BJ (cell line): ENCODE results near the gene C14orf180. TPM values are rescaled to one million over a fixed set of nuclear protein-coding genes. Genes with fewer than 3 reads are reported as not detected.

Source experiments
- CTCF ChIA-PET: fragments of 350-600 bp; formaldehyde crosslinking; extraction: SDS; loops from one replicate; lab custom pipeline; 2021; ENCODE audit warnings: antibody characterized with exemption, inconsistent platforms; lab: Yijun Ruan, JAX
- POLR2A ChIA-PET: fragments of 300-600 bp; sonication (Branson Sonifier 250); formaldehyde crosslinking; extraction: SDS; loops from one replicate; lab custom pipeline; 2021; ENCODE audit warnings: antibody characterized with exemption; lab: Charles Lee
- DNase-seq: peaks from one replicate; pipeline ENCODE4 v3.0.0-alpha.2; 2011; ENCODE audit warnings: low read depth
- H3K27me3 ChIP-seq: 2 replicates; pipeline ENCODE4 v1.6.0; 2011; ENCODE audit warnings: low read length; ENCODE audit not compliant: control insufficient read depth, insufficient read depth
- H3K36me3 ChIP-seq: 2 replicates; pipeline ENCODE4 v1.5.1; 2011; ENCODE audit warnings: low read length; ENCODE audit not compliant: control insufficient read depth, insufficient read depth
- H3K4me3 ChIP-seq: 2 replicates; pipeline ENCODE4 v1.5.1; 2011; ENCODE audit warnings: low read depth, mild to moderate bottlenecking, control low read depth, low read length
- polyA plus RNA-seq: library from polyadenylated mRNA; depleted of rRNA; stranded (reverse); fragments of >200 nt; gene quantifications from 2 replicates; pipeline ENCODE4 v1.2.3, GENCODE V29; 2011
- TF ChIP-seq, protein P1 (sequence below): IDR thresholded peaks from 2 replicates; pipeline ENCODE4 v1.5.1; 2011; ENCODE audit warnings: low read depth, mild to moderate bottlenecking, control low read depth, inconsistent platforms, low read length, moderate library complexity; ENCODE audit not compliant: insufficient read depth

Gene C14orf180
- polyA plus RNA-seq, 1 experiment: not detected

DNA sequence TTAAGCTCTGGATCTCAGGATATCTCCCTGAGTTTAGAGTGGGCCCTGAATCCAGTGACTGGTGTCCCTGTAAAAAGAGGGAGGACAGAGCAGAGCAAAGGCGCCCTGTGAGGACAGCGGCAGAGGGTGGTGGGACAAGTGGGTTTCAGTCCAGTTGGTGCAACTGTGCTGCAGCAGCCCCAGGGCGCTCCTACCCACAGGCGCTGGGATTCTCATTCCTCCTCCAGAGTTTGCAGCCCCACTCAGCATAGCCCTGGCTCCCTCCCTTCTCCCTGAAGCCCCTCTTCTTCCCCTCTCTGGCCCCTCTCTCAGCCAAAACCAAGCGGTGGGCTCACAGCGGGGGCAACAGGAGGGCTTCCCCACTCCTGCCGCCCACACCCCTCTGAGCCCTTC lies 23.4 kb downstream of the C14orf180 start:
- no peak for DNase-seq
- ChIA-PET CTCF (interaction anchor here (1.5 kb wide), 1 partner anchor 9 kb away, joined by 3 read pairs; no protein-coding TSS in a partner anchor), POLR2A (no interaction called here)
- H3K27me3 ChIP-seq: peaks cover 2% of the 10 kb centered on the region
- TF ChIP-seq, protein P1, sequence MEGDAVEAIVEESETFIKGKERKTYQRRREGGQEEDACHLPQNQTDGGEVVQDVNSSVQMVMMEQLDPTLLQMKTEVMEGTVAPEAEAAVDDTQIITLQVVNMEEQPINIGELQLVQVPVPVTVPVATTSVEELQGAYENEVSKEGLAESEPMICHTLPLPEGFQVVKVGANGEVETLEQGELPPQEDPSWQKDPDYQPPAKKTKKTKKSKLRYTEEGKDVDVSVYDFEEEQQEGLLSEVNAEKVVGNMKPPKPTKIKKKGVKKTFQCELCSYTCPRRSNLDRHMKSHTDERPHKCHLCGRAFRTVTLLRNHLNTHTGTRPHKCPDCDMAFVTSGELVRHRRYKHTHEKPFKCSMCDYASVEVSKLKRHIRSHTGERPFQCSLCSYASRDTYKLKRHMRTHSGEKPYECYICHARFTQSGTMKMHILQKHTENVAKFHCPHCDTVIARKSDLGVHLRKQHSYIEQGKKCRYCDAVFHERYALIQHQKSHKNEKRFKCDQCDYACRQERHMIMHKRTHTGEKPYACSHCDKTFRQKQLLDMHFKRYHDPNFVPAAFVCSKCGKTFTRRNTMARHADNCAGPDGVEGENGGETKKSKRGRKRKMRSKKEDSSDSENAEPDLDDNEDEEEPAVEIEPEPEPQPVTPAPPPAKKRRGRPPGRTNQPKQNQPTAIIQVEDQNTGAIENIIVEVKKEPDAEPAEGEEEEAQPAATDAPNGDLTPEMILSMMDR: no peak
- H3K4me3 ChIP-seq: no peak overlapping the region
- no peaks in the 10 kb centered on the region for H3K36me3 ChIP-seq

DNA sequence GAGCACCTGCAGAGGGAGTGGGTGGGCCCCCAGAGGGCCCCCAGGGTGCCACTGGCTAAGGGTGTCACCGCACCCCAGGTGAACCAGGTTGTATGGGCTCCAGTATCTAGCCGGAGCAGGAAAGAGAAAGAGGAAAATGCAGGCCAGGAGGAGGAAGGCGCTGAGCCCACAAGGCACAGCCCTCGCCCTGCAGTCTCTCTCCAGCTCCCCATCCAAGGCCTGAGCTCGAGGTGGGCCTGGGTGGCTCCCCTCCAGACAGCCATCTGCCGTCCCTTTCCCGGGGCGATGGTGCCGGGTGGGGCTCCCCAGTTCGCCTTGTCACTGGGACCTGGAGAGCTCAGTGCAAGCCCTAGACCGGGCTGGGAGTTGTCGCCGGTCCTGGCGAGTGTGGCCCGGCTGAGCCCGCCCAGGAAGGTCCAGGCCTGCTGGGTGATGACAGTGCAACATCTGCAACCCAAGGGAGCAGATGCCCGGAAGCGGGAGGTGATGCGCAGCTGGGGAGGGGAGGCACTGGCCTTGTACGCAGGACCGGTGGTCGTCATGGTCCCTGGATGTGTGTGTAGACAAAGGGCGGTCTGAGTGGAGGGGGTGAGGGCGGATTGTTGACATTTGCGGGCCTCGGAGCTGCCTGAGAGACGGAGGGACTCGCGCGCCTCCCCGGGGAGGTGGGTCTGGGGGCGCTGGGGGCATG lies 24.3 kb downstream of the C14orf180 start:
- DNase-seq: no peak
- Histone ChIP-seq H3K27me3 (peaks cover 2% of the 10 kb centered on the region), H3K36me3 (no peaks in the 10 kb centered on the region), H3K4me3 (no peak overlapping the region)
- TF ChIP-seq, protein P1: no peak
- ChIA-PET POLR2A (no interaction called here), CTCF (no interaction called here)

DNA sequence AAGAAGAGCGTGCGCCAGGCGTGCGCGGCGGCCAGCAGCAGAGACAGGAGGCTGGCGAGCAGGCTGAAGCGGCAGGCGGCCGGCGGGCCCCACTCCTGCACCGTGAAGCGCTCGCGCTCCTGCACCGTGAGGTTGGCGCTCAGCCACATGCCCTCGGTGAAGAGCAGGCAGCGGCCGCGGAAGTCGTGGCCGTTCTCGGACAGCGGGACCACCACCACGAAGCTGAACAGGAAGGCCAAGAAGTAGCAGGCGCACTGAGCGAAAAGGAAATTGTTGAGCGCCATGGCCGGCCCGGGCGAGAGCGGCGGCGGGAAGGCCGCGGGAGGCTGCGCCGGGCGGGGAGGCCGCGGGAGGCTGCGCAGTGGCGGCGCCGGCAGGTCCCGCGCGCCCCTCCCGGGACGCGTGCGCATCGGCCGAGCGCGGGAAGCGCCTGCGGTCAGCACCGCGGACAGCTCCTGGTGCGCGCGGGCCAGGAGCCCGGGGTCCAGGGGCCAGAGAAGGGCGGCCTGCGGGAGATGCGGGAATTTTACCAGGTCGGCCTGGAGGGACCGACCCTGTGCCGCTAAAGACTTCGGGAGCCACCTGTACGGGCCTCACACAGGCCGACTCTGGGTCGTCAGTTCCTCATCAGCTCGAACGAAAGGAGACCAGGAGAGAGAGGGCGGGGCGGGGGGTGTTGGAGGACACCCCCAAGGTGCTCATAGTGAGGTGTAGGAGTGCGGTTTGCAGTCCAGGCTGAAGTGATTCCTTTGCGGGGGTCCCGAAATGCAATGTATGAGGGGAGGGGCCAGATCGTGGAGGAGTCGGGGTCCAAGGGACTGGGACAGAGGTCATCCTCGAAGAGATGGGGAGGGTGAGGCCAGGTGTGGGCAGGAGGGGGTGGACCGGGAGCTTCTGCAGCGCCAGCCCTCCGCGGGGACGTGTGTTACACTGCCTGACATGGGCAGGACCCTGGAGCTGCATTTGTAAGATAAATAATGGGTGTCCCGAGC lies 25.2 kb downstream of the C14orf180 start, which contains the start of gene TMEM179:
Gene TMEM179, minus strand, starts transcription at position 315 of the 992 bp plus-strand sequence. Its CDS starts 31 bp downstream, at position 284.
- H3K27me3 ChIP-seq: peaks cover 2% of the 10 kb centered on the region
- POLR2A ChIA-PET: interaction anchor here (0.6 kb wide), 1 partner anchor 477 kb away, joined by 3 read pairs; no protein-coding TSS in a partner anchor
- TF ChIP-seq, protein P1: no peak
- CTCF ChIA-PET: no interaction called here
- no peak for DNase-seq
- no peaks in the 10 kb centered on the region for H3K36me3 ChIP-seq
- H3K4me3 ChIP-seq: no peak within 1 kb of the TSS

DNA sequence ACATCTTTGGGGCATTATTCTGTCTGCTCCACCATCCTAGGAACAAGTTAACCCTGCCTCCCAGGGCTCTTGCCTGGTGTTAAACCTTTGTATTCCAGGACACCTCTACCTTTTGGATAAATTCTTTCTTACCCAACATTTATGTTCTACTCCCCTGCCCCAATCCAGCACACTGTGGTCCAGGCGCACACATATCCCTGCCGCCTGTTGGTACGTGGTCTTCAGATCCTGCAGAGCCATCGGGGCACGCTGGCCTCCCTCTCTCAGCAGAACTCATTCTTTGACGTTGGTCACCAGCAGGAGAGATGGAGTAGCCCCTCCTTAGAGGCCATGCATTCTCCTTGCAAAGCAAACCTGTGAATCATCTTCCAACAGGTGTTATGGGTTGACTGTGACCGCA lies 30.1 kb downstream of the C14orf180 start:
- POLR2A ChIA-PET: no interaction called here
- Histone ChIP-seq H3K4me3 (no peak overlapping the region), H3K36me3 (no peaks in the 10 kb centered on the region), H3K27me3 (no peaks in the 10 kb centered on the region; the same call in 1 of the 2 replicates)
- CTCF ChIA-PET: no interaction called here
- TF ChIP-seq, protein P1: no peak
- no peak for DNase-seq
